ENCODE data around the gene IL31RA.

DNA sequence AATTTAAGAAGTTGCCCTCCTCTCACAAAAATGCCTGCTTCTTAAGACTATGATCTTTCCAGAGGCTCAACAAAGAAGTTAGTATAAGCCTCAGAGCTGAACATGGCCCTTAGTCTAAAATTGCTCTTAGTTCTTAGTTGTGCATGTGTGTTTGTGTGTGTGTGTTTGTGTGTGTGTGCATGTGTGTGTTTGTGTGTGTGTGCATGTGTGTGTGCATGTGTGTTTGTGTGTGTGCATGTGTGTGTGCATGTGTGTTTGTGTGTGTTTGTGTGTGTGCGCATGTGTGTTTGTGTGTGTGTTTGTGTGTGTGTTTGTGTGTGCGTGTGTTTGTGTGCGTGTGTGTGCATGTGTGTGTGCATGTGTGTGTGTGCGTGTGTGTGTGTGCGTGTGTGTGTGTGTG lies 15.8 kb downstream of the IL31RA start:
- TF ChIP-seq, protein P1, sequence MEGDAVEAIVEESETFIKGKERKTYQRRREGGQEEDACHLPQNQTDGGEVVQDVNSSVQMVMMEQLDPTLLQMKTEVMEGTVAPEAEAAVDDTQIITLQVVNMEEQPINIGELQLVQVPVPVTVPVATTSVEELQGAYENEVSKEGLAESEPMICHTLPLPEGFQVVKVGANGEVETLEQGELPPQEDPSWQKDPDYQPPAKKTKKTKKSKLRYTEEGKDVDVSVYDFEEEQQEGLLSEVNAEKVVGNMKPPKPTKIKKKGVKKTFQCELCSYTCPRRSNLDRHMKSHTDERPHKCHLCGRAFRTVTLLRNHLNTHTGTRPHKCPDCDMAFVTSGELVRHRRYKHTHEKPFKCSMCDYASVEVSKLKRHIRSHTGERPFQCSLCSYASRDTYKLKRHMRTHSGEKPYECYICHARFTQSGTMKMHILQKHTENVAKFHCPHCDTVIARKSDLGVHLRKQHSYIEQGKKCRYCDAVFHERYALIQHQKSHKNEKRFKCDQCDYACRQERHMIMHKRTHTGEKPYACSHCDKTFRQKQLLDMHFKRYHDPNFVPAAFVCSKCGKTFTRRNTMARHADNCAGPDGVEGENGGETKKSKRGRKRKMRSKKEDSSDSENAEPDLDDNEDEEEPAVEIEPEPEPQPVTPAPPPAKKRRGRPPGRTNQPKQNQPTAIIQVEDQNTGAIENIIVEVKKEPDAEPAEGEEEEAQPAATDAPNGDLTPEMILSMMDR (IDR thresholded peaks at IDR 0.05), result no peak
- TF ChIP-seq EP300 (IDR thresholded peaks at IDR 0.05), result no peak

All from upper lobe of left lung (tissue), 4 donors.